SK-N-SH treated with all-trans-retinoic acid at 6 μM for 48 hours (cell line): ENCODE results near the gene CDK15.

Experiments used
- ARNTL ChIP-seq: fragments of 450-650 bp; formaldehyde crosslinking; IDR thresholded peaks from 2 replicates; pipeline ENCODE4 v1.5.0; 2020; ENCODE audit warnings: low read depth, mild to moderate bottlenecking, moderate library complexity, borderline replicate concordance
- GLIS3 ChIP-seq: fragments of 250-450 bp; sonication (Bioruptor Pico); IDR thresholded peaks from 2 replicates; pipeline ENCODE4 v1.5.0; 2020; ENCODE audit warnings: mild to moderate bottlenecking, moderate library complexity
- RARB ChIP-seq: fragments of 250-450 bp; sonication (Bioruptor Pico); IDR thresholded peaks from 2 replicates; pipeline ENCODE4 v1.8.0; 2021; ENCODE audit warnings: mild to moderate bottlenecking, moderate library complexity
- TOX ChIP-seq: fragments of 250-450 bp; sonication (Bioruptor Pico); IDR thresholded peaks from 2 replicates; pipeline ENCODE4 v1.8.0; 2021; ENCODE audit warnings: mild to moderate bottlenecking, moderate library complexity, borderline replicate concordance
- ZC3H10 ChIP-seq: fragments of 250-450 bp; sonication (Bioruptor Pico); IDR thresholded peaks from 2 replicates; pipeline ENCODE4 v1.5.1; 2021; ENCODE audit warnings: mild to moderate bottlenecking, moderate library complexity
- ZNF8 ChIP-seq: fragments of 450-650 bp; formaldehyde crosslinking; IDR thresholded peaks from 2 replicates; pipeline ENCODE4 v1.5.0; 2020; ENCODE audit warnings: mild to moderate bottlenecking, moderate library complexity
- TF ChIP-seq, protein P1 (sequence below): fragments of 250-450 bp; sonication (Bioruptor Pico); IDR thresholded peaks from 2 replicates; pipeline ENCODE4 v1.8.0; 2020; ENCODE audit warnings: mild to moderate bottlenecking, moderate library complexity, borderline replicate concordance

DNA sequence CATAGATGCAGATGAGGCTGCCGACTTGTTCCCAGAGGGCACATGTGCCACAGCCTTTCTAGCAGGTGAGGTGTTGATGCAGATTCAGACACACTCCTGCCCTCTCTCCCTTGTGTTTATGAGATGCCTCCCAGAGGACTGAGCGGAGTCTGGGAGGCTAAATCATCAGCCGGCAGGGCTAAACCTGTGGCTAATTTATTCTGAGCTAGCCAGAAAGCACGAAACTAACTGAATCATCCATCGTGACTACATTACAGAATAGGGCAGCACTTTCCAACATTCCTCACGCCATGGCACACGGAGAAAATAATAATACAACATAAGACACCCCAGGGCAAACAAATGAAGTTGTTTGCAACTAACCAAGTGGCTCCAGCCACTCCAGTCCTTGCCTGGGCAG lies 125.6 kb downstream of the CDK15 start:
- TF ChIP-seq, protein P1, sequence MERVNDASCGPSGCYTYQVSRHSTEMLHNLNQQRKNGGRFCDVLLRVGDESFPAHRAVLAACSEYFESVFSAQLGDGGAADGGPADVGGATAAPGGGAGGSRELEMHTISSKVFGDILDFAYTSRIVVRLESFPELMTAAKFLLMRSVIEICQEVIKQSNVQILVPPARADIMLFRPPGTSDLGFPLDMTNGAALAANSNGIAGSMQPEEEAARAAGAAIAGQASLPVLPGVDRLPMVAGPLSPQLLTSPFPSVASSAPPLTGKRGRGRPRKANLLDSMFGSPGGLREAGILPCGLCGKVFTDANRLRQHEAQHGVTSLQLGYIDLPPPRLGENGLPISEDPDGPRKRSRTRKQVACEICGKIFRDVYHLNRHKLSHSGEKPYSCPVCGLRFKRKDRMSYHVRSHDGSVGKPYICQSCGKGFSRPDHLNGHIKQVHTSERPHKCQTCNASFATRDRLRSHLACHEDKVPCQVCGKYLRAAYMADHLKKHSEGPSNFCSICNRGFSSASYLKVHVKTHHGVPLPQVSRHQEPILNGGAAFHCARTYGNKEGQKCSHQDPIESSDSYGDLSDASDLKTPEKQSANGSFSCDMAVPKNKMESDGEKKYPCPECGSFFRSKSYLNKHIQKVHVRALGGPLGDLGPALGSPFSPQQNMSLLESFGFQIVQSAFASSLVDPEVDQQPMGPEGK = no peak
- no peak for TF ChIP-seq TOX (CRISPR knock-in tag)
- TF ChIP-seq GLIS3 (CRISPR knock-in tag) = no peak
- TF ChIP-seq RARB (CRISPR knock-in tag) = no peak
- TF ChIP-seq ZC3H10 = no peak
- no peak for TF ChIP-seq ZNF8 (CRISPR knock-in tag)
- no peak for TF ChIP-seq ARNTL (CRISPR knock-in tag)
